Measurements from ENCODE around the gene UBE2V1. TPM values are rescaled to one million over a fixed set of nuclear protein-coding genes. Genes with fewer than 3 reads are reported as not detected.
"Not testable (repeated sequence)": the region's sequence is repeated elsewhere in the genome, so short reads cannot be mapped to it uniquely, and the experiment has no call there.

The UBE2V1 gene
- total RNA-seq, 1 donor = 105 TPM

DNA sequence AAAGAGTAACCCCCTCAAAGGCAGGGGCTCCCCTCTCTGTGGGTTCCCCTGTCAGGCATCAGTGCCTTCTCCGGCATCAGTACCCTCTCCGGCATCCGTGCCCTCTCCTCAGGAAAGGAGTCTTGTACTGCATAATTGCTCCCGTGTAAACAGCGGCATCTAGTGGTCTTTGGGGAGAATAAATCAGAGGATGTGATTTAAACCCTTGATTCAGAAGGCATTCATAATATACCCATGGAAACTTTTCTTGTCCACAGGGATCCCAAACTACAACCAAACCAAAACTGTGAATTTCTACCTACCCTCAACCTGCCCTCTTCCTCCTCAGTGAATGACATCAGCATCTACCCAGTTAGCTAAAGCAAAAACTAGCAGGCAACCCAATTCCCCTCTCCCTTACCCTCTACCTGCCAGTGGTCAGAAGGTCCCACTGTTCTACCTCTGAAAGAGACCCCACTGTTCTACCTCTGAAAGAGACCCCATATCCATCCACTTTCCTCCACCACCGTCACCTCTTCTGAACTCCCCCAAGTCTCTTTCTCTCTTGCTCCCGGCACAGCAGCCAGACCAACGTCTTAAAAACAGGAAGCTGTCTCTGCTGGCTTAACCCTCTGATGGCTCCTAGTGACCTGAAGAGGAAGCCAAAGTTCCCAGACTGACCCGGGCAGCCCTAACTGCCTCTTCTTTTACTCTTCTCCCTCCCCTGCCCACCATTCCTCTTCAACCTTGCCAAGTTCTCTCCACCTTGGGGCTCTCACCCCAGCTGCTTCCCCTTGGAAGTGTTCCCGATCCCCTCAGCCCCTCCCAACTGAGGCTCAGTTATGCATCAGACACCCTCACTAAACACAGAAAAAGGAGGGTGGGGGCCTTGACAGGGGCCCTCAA lies 27.2 kb downstream of the UBE2V1 start:
- H3K4me3 ChIP-seq (ENCODE audit: low read depth, low read length) = peak overlapping the region; percentile 15
- peak; percentile 74 for DNase-seq (ENCODE audit: low read depth)
- TF ChIP-seq, protein P1, sequence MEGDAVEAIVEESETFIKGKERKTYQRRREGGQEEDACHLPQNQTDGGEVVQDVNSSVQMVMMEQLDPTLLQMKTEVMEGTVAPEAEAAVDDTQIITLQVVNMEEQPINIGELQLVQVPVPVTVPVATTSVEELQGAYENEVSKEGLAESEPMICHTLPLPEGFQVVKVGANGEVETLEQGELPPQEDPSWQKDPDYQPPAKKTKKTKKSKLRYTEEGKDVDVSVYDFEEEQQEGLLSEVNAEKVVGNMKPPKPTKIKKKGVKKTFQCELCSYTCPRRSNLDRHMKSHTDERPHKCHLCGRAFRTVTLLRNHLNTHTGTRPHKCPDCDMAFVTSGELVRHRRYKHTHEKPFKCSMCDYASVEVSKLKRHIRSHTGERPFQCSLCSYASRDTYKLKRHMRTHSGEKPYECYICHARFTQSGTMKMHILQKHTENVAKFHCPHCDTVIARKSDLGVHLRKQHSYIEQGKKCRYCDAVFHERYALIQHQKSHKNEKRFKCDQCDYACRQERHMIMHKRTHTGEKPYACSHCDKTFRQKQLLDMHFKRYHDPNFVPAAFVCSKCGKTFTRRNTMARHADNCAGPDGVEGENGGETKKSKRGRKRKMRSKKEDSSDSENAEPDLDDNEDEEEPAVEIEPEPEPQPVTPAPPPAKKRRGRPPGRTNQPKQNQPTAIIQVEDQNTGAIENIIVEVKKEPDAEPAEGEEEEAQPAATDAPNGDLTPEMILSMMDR (IDR thresholded peaks at IDR 0.05; ENCODE audit: insufficient read depth, low read length) = peak; percentile 80

GRCh38 chr20:50085146-50085480 lies 27.8 kb downstream of the UBE2V1 start:
- TF ChIP-seq, protein P1 (IDR thresholded peaks at IDR 0.05; ENCODE audit: insufficient read depth, low read length) = no peak
- H3K4me3 ChIP-seq (ENCODE audit: low read depth, low read length) = no peak overlapping the region
- DNase-seq (ENCODE audit: low read depth) = no peak

DNA sequence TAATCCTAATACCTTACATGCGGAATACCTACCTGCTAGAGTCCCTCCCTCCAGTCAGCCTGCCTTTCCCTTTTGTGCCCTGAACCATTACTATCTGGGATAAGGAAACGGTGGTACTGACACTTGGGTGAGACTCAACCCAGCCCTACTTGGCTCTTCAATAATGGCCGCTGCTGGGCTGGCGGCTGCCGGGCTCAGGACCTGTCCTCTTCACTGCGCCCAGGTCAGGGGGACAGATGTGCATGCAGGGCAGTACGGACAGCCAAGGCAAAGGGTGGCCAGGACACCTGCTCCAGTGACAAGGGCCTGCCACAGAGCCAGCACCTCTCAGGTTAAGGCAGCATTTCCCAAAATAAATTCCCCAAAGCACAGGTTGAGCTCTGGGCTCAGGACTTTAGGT lies 29.9 kb downstream of the UBE2V1 start:
- no peak overlapping the region for H3K4me3 ChIP-seq (ENCODE audit: low read depth, low read length)
- no peak for DNase-seq (ENCODE audit: low read depth)
- TF ChIP-seq, protein P1 (IDR thresholded peaks at IDR 0.05; ENCODE audit: insufficient read depth, low read length) = no peak

DNA sequence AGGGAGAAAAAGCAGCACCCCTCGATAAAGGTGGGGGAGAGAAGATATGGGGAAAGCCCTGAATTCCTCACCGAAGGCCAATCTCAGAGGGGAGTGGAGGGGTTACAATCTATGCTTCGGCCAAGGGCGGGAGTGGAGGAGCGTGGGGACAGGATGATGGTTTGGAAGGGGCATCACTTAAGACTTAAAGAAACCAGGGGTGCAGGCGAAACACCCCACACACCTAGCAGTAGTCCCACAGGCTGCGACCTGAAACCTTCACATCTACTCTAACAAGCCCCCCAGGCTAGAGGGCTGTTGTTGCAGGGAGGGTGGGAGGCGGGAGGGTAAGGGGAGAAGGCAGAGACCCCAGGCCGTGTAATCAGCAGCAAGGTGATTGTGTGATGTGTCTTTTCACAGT lies 30.9 kb downstream of the UBE2V1 start:
- H3K4me3 ChIP-seq (ENCODE audit: low read depth, low read length); DNase-seq (ENCODE audit: low read depth): not testable (repeated sequence)

- TF ChIP-seq, protein P1 (IDR thresholded peaks at IDR 0.05; ENCODE audit: insufficient read depth, low read length) = no peak
- no peak for DNase-seq (ENCODE audit: low read depth)
- H3K4me3 ChIP-seq (ENCODE audit: low read depth, low read length) = no peak overlapping the region
Observed at GRCh38 chr20:50077818-50078601, 34.9 kb downstream of the UBE2V1 start.

DNA sequence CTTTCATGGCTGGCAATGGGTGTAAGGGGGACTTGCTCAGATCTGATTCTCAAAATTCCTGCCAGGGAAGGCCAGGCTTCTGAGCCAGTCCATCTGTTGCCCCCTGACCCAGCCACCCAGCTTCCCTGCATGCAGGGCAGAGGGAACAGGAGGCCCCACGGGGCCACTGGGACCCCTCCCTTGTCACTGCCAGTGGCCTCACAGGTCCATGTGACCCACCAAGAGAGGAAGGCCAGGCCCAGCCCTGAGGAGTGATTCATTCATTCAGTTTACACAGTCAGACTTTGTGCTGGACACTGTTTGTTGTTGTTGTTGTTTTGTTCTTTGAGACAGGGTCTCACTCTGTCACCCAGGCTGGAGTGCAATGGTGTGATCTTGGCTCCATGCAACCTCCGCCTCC lies 39.5 kb downstream of the UBE2V1 start:
- no peak for DNase-seq (ENCODE audit: low read depth)
- no peak overlapping the region for H3K4me3 ChIP-seq (ENCODE audit: low read depth, low read length)
- TF ChIP-seq, protein P1 (IDR thresholded peaks at IDR 0.05; ENCODE audit: insufficient read depth, low read length) = no peak

Measured in fibroblast of the aortic adventitia (primary cell).